ENCODE results near the gene LYAR.

- no peak for TF ChIP-seq CTCF (conservative IDR thresholded peaks at IDR 0.05)
- no peak for TF ChIP-seq ZFX (IDR thresholded peaks at IDR 0.05)
These were observed 27.7 kb upstream of the LYAR start for GRCh38 chr4:4317496-4318232.
